HG02885 (cell line): ENCODE measurements around the gene STAB1.
A peak's percentile ranks its signal among the peaks of the same experiment; 100 is the strongest.

Source experiments
- ATAC-seq: cut with Tn5 transposase; IDR thresholded peaks from one replicate; pipeline ENCODE4 v1.9.1; 2021; ENCODE audit warnings: mild to moderate bottlenecking; ENCODE audit not compliant: unreplicated experiment, poor library complexity

The STAB1 gene

DNA sequence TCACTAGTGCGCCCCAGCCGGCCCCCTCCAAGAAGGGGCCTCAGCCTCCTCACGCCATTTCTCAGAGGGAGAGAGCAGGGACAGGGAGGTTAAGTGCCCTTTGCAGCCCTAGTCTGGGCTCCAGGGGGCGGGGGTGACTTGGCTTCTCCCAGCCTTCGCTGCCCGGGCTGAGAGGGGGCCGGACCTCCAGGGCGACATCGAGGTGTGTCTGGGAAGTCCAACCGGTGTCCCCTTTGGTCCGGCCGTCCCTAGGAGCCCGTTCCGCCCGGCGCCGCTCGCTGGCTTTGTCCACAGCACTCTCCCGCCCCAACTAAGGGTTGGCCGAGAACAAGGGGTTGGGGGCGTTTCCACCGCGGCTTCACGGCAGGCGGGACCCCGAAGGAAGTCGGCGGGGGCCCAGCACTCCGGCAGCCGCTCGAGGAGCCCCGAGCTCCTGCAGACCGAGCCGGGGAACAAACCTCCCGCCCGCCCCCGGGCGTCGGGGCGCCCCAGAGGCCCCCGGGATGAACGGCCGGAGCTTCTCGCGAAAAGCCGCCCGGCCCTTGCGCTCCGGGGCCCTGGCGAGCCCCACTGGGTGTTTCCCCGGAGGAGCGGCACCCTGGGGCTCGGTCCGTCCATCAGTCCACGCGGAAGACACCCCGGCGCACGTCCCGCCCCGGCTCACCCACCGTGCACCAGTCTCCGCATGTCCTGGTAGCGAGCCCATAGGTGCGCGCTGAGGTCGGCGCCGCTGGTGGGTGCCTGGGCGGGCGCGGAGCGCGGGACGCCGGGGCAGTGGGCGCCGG is 37.9 kb downstream of the STAB1 start:
- peak; percentile 1 for ATAC-seq

GRCh38 chr3:52533623-52534280 is 38.6 kb downstream of the STAB1 start, which contains the start of gene NT5DC2:
Gene NT5DC2 (minus strand): TSS chr3:52533857. CDS start chr3:52533737, 120 bp downstream.
- ATAC-seq = peak; percentile 40

GRCh38 chr3:52534281-52535183 is 39.4 kb downstream of the STAB1 start:
- no peak for ATAC-seq

DNA sequence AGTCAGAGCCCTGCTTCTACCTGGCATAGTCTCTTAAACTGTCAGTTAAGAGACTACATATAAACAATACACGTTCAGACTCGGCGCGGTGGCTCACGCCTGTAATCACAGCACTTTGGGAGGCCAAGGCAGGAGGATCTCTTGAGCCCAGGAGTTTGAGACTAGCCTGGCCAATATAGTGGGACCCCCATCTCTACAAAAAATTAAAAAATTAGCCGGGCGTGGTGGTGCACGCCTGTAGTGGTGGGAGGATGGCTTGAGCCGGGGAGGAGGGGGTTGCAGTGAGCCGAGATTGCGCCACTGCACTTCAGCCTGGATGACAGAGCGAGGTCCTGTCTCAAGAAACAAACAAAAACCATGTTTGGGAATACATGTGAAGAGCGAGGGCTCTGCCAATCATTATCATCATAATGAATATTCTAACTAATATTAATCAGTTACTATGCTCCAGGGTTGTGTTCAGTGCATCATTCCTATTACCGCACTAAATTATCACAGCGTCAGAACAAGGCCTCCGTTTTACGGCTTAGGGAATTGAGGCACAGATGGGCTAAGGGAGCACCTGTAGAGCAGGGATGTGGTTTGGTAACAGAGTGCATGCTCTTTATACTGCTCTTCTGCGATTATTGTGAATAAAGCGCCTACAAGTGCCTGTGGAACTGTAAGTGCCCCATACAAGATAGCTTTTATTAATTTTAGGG is 40.4 kb downstream of the STAB1 start:
- no peak for ATAC-seq

- ATAC-seq = no peak
These were observed 40.9 kb downstream of the STAB1 start for GRCh38 chr3:52536112-52536368.

DNA sequence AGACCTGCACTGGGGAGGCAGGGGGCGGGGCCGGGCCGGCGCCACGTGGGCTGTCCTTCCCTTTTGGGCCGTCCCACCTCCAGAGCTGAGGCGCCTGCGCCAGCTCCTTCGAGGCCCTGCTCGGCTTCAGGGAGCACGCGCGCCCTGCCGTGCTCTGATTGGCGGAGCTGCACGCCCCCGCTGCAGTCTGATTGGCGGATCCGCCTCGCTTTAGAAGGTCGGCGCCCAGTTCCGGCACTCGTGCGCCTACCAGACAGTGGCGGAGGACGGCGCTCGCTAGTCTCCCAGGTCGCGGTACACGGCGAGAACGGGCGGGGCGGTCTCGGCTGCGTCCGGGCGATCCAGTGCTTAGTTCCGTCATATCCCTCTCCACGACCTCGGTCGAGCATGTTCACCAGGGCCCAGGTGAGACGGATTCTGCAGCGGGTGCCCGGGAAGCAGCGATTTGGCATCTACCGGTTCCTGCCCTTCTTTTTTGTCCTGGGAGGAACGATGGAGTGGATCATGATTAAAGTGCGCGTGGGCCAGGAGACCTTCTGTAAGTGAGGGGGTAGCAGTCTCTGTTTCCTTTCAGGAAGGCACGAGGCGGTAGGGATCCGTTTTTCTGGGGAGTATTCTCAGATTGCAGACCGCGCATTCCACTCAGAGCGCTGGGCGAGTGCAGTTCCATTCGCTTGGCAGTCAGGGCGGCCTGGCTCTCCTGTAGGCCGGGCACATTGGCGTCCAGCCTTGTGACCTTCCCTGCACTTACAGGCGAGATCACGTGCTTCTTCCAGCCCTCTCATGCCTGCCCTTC is 41.4 kb downstream of the STAB1 start, which contains the start of gene UQCC5:
TSS of gene UQCC5 (plus strand) at position 237 of the 796 bp plus-strand sequence. CDS start at position 388, 151 bp downstream.
- peak; percentile 85 for ATAC-seq

GRCh38 chr3:52537165-52537620 is 42.1 kb downstream of the STAB1 start:
- no peak for ATAC-seq

DNA sequence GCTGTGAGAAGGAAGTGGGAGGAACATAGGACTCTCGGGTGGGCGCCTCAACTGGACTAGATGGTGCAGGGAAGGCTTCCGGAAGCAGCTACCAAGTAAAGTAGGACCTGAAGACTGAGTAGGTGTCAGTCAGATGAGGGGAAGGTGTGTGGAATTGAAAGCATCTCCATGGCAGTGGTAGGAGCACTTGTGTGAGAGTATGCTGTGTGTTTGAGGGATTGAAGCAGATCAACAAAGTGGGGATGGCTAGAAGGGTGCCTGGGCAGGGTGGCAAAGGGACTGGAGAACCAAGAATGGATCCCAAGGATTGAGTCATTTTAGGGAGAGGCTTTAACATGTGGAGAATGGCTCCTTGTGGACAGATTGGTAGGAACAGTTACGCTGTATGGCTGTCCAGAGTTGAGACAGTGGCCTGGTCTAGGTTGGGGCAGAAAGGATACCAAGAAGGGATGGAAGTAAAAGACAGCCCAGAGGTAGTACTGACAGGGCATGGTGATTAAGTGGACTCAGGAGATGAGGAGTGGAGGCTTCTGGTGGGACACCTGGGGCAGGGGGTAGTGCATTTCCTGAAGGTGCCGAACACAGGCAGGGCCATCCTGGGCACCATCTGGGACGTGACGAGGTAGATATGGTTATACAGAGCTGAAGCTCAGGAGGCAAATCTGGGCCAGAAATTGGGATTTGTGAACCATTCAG is 42.7 kb downstream of the STAB1 start:
- no peak for ATAC-seq

DNA sequence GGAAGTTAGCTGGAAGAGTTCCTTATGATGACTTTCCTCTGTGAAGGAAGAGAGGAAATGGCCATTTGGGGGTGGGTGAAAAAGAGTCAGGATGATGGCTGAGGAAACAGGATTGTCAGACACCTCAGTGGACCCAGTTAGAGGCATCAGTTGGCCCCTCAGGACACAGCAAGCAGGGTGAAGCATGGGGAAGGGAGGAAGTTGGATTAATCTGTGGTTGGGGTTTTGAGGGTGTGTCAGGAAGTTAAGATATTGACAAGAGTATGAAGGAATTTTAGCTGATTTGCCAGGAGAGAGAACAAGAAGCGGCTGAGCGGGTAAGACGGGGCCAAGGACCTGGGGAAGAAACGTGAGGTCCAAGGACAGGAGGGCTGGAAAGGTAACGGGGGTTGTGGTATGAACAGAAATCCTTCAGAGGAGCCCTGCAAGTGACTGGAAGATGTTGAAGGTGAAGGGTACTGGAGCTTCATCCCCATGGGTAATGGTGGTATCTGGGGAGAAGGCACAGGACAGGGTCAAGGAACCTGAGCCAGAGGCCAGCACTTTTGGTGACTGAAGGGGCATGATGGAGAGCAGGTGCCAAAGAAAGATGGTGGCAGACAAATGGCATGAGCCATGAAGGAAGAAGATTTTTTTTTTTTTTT is 44.0 kb downstream of the STAB1 start:
- no peak for ATAC-seq

DNA sequence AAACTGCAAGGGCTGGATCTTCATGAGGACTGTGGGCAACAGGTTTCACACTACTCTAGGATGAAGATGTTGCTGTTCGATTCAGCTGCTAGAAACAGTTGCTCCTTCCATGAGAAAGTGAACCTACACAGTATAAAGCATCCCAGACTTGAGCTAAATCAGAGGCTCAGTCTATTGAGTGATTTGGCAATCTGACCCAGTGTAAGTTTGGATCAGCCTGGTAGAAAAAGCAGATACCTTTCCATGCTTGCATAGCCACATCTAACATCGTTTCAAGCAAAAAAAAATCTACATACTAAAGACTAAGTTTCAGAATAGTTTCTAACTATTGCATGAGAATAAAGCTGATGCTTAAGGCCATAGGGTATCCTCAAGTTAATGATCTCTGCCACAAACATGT is 45.9 kb downstream of the STAB1 start:
- no peak for ATAC-seq

- ATAC-seq = no peak
These were observed 49.8 kb downstream of the STAB1 start for GRCh38 chr3:52544937-52545336.

DNA sequence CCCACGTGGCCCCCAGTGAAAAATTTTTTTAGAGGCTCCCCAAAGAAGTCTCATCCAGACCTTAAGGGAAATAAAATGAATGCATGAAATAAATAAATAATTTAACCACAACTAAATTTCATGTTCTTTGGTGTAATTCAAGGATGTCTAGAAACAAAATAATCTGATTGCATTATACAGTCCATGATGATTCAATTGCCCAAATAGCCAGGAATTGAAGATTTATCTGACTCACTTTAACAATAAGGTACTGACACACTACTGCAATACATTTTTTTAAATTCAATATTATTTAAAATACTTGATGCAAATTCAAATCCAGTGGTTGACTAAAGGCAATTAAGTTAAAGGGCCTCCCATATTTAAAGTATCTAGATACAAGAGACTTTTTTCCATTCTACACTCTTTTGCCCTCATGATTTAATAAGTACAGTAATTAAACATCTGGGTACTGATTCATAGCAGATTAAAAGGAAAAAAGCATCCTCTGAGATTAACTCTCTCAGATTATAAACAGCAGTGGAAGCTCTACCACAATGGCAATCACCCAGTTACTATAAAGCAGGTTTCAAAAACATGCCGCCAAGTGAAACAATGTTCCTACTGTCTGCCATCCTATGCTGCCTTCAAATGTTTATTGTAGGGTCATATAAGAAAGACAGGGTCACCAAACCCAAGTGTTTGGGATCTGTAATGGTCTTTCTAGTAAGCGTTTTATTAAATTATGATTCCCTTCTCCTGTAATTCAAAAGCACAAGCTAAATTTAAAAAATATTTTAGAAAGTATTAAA is 51.2 kb downstream of the STAB1 start:
- no peak for ATAC-seq

DNA sequence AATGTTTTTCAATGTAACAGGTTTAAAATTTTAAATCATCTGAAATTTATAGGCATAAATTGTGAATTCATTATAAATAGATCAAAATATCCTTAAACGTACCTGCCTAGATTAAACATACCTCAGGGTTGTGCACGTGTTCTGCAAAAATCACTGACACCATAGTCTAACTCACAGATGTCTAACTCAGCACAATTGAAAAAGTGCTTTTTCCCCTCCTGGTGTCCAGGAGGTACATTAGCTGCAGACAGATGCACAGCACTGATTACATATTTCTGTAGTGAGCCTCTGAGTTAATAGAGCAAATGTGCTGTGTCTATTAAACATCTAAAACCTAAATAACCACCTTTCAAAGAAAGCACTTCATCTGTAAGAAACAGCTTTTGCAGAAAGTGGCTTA is 52.0 kb downstream of the STAB1 start:
- no peak for ATAC-seq

- no peak for ATAC-seq
These were observed 56.0 kb downstream of the STAB1 start for GRCh38 chr3:52551118-52551517.

DNA sequence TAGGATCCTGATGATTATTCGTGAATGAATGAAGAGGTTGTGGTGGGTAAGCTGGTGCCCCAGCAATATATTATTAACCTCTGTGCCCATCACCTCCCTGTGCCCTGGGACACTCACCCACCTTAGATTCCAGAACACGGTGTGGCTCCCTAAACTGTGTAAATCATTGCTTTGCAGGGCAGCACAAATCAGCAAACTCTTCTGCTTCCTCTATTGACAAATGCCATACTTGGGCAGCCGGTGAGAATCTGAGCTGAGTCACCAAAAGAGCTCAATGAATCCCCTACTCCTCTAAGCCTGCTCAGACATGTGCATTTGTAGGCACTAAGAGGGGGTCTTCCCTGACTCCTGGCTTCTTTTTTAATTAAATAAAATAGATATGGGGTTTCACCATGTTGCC is 57.0 kb downstream of the STAB1 start:
- ATAC-seq = no peak

DNA sequence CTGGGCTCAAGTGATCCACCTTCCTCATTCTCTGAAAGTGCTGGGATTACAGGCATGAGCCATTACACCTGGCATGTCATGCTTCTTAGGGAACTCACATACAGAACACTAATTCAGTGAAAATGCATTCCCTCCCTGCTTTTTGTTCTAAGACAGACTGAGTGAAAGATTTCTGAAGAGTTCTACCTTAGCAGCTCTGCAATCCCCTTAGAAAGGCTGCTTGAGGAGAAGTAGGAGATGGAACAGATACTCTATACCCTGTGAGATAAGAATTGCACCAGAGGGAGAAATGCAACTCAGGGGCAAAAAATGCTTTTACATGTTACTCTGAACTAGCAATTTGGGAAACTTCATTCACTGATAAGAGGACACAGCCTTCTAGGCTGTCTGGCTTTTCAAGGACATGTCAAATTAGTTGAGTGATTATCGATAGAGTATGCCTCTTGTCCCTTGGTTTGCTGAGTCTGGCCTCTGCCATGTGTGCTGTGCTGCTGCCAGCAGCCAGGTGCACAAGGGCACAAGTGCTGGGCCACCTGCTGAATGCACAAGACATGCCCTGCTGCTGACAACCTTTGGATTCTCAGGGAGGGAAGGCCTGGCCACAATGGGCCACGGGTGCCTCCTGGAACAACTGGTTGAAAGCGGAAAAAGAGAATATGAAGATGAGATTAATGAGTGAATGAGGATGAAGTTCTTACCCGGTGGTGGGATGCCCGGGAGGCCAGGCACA is 59.1 kb downstream of the STAB1 start:
- ATAC-seq = no peak

GRCh38 chr3:52555056-52555455 is 59.9 kb downstream of the STAB1 start:
- no peak for ATAC-seq
